GM10847 (cell line): ENCODE results near the gene CCNL1.

Experiments
- POLR2A ChIP-seq: IDR thresholded peaks from 2 replicates; pipeline ENCODE4 v1.6.1; 2011; ENCODE audit not compliant: insufficient read length; ENCODE audit errors: extremely low read depth

Gene CCNL1

GRCh38 chr3:157119369-157119951 is 40.5 kb downstream of the CCNL1 start:
- no peak for TF ChIP-seq POLR2A

GRCh38 chr3:157117875-157118654 is 41.9 kb downstream of the CCNL1 start:
- no peak for TF ChIP-seq POLR2A

GRCh38 chr3:157117206-157117605 is 42.7 kb downstream of the CCNL1 start:
- TF ChIP-seq POLR2A = no peak

GRCh38 chr3:157116017-157116416 is 43.9 kb downstream of the CCNL1 start:
- TF ChIP-seq POLR2A = no peak

GRCh38 chr3:157115069-157116006 is 44.6 kb downstream of the CCNL1 start:
- TF ChIP-seq POLR2A = no peak

GRCh38 chr3:157113832-157114505 is 46.0 kb downstream of the CCNL1 start:
- TF ChIP-seq POLR2A = no peak

- TF ChIP-seq POLR2A = no peak
These were observed 47.4 kb downstream of the CCNL1 start for GRCh38 chr3:157112536-157112935.

- no peak for TF ChIP-seq POLR2A
These were observed 48.4 kb downstream of the CCNL1 start for GRCh38 chr3:157111518-157111917.

- TF ChIP-seq POLR2A = no peak
These were observed 49.1 kb downstream of the CCNL1 start for GRCh38 chr3:157110761-157111278.

- no peak for TF ChIP-seq POLR2A
These were observed 50.4 kb downstream of the CCNL1 start for GRCh38 chr3:157109267-157110141.

- TF ChIP-seq POLR2A = no peak
These were observed 52.3 kb downstream of the CCNL1 start for GRCh38 chr3:157107644-157108133.

- TF ChIP-seq POLR2A = no peak
These were observed 52.9 kb downstream of the CCNL1 start for GRCh38 chr3:157107037-157107436.

GRCh38 chr3:157104928-157105652 is 54.9 kb downstream of the CCNL1 start:
- no peak for TF ChIP-seq POLR2A
